IPS-15b (cell line): ENCODE data around the gene ELMO1.

ENCODE experiments used
- H3K27me3 ChIP-seq: one replicate; pipeline ENCODE4 v1.6.1; 2013; ENCODE audit warnings: low read length; ENCODE audit not compliant: control insufficient read depth, insufficient read depth
- H3K36me3 ChIP-seq: one replicate; pipeline ENCODE4 v1.6.1; 2013; ENCODE audit warnings: low read length; ENCODE audit not compliant: control insufficient read depth, insufficient read depth
- H3K4me1 ChIP-seq: one replicate; pipeline ENCODE4 v1.6.1; 2013; ENCODE audit warnings: mild to moderate bottlenecking, low read length; ENCODE audit not compliant: control insufficient read depth, insufficient read depth
- H3K4me3 ChIP-seq: one replicate; pipeline ENCODE4 v1.5.1; 2013; ENCODE audit warnings: low read depth, low read length
- H3K9ac ChIP-seq: one replicate; pipeline ENCODE4 v1.6.1; 2013; ENCODE audit warnings: low read depth, mild to moderate bottlenecking, low read length
- H3K9me3 ChIP-seq: one replicate; pipeline ENCODE4 v1.6.1; 2013; ENCODE audit warnings: mild to moderate bottlenecking, low read length; ENCODE audit not compliant: control insufficient read depth, insufficient read depth

ELMO1 gene

DNA sequence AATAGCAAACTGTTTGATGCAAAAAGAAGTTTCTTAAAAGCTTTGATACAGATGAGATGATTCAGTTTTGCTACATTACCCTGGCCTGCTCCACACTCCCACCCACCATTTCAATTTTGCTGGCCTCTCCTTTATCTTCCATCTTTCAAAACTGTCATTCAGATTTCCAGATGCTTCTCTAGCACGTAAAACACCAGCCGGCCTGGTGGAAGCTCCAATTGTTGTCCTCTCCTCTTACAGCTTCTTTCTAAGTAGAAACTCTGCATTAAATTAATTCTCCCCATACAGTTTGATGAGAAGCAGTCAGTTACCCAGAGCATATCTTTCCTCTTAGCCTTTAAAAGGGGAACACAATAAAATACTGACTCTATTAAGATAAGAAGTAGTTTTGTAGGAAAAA is 34.3 kb upstream of the ELMO1 start:
- no peak overlapping the region for H3K4me3 ChIP-seq
- no peaks in the 10 kb centered on the region for H3K4me1 ChIP-seq
- peaks cover 4% of the 10 kb centered on the region for H3K9me3 ChIP-seq
- no peaks in the 10 kb centered on the region for H3K27me3 ChIP-seq
- H3K9ac ChIP-seq = no peak overlapping the region
- H3K36me3 ChIP-seq = no peaks in the 10 kb centered on the region

DNA sequence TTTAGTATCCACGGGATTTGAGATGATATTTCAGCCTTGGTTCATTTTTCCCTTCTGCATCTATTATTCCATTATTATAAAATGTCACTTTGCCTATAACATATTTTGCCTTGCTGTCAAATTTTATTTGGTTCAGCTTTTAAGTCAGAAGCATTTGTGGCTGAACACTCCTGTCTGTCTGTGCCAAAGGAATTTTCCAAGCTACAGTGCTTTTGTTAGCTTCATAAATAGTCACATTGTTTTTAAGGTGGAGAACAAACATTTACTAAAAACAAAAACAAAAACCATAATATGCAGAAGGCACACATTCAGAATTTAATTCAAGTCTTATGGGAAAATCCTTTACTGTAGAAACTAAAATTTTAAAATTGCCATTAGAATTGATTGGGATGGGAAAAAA is 33.8 kb upstream of the ELMO1 start:
- Histone ChIP-seq H3K27me3 (no peaks in the 10 kb centered on the region), H3K4me1 (no peaks in the 10 kb centered on the region), H3K36me3 (no peaks in the 10 kb centered on the region), H3K4me3 (no peak overlapping the region), H3K9me3 (peaks cover 3% of the 10 kb centered on the region), H3K9ac (no peak overlapping the region)

DNA sequence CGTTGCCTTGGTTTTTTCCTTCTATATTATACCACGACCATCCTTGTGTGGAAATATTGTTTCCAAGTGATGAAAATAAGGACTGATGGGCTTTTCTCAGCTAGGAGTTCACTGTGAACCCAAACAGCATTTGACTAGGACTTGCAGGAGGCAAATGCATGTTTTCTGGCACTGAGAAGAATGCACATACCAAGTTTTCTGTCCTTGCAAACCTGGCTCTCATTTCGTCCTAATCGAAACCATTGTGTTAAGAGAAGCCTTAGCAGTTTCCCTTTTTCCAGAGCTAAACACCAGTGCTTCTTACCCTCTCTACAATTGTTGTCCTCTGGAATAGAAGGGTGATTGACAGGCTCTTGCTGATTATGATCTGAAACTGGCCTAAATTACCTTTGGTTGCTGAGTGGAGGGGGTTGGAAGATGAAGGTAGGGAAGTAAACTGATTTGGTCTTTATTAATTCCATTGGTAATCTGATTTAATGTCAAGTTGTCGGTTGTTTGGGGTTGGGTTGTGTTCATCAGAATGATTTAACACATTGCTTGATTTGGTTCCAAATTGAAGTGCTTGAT is 33.1 kb upstream of the ELMO1 start:
- Histone ChIP-seq H3K4me1 (no peaks in the 10 kb centered on the region), H3K4me3 (no peak overlapping the region), H3K9me3 (no peaks in the 10 kb centered on the region), H3K27me3 (no peaks in the 10 kb centered on the region), H3K9ac (no peak overlapping the region), H3K36me3 (no peaks in the 10 kb centered on the region)

DNA sequence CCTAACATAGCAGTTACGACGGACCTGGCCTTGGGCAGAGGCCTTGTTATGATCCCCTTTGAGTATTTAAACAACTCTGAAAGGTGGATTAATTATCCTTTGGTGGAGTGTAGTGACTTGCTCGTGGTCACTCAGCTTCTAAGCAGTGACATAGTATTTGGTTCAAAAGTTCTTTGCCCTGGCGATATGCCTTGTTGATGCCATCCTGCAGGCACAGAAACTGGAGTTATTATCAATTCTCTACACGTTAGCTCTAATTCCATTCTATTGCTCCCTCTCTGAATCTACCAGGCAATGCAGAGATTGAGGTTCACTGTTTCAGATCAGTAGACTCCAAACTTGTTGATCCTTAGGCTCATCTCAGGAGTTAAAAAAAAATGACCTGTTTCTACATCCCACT is 32.5 kb upstream of the ELMO1 start:
- Histone ChIP-seq H3K4me1 (no peaks in the 10 kb centered on the region), H3K9ac (no peak overlapping the region), H3K4me3 (no peak overlapping the region), H3K27me3 (no peaks in the 10 kb centered on the region), H3K9me3 (no peaks in the 10 kb centered on the region), H3K36me3 (no peaks in the 10 kb centered on the region)

DNA sequence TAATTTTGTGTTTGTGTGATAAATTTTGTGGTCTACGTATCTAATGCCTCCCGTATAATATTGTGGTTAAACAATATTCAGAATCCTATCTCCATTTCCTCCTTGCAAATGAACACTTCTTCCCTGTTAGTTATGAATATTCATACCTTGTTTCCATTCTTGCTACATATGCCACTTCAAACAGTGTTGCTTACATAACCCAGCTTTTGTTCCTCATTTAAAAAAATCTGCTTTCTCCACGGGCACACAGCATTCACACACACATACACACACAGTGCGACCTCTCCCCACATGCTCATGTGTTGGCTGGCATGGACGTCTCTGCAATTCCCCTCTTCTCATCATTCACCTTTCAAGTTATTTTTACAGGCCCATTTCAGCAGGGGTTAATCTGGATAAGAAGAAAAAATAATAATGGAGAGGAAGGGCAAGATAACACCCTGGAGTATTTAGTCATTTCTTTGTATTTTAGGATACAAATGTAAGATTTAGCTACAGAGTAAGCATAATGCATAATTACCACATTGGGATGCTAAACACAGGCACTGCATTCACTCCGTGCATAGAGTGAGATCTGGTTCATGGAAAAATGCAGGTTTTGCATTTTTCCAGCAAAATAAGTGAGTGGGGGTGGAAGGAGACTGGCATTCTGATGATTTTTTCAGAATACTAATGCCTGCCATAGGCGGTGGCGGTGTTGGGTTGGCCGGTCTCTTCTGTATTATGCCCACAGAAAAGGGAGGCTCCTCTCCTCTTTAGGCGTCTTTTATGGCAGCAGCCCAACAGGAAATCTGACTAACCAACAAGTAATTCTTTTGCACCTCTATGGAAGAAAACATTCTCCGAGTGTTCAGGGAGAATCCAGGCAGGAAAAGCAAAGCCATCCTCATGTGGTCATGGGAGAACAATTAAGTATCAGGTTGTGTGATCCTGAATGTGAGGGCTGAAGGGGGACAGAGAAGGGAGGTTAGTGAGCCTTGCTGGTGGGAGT is 31.7 kb upstream of the ELMO1 start:
- Histone ChIP-seq H3K9me3 (no peaks in the 10 kb centered on the region), H3K9ac (no peak overlapping the region), H3K4me1 (no peaks in the 10 kb centered on the region), H3K4me3 (no peak overlapping the region), H3K27me3 (no peaks in the 10 kb centered on the region), H3K36me3 (no peaks in the 10 kb centered on the region)

DNA sequence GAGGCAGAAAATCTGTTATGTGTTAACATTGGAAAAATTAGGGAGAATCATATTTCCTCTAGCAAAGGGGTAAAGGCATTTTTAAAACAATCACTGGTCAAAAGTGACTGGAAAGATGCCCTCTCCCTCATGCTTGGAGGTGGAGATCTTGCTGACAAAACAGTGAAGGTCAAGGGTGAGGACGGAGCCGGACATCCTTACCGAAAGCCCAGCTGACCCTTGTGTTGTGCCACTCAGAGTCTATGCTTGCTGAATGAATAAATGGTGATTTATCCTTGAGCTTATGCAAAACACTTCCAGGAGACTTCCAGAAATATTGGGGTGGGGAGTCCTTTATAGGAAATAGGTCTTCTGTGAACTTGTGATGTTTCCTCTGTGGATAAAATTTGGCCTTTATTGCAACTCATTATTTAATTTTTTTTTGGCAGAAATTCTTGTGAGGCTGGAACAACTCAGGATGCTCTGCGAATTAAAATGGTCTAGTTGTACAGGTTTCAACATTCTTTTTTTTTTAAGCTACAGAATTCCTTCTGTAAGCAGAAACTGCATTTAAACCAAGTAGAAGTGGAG is 28.3 kb upstream of the ELMO1 start:
- H3K27me3 ChIP-seq = no peaks in the 10 kb centered on the region
- no peaks in the 10 kb centered on the region for H3K36me3 ChIP-seq
- no peak overlapping the region for H3K4me3 ChIP-seq
- no peaks in the 10 kb centered on the region for H3K9me3 ChIP-seq
- no peak overlapping the region for H3K9ac ChIP-seq
- H3K4me1 ChIP-seq = no peaks in the 10 kb centered on the region

DNA sequence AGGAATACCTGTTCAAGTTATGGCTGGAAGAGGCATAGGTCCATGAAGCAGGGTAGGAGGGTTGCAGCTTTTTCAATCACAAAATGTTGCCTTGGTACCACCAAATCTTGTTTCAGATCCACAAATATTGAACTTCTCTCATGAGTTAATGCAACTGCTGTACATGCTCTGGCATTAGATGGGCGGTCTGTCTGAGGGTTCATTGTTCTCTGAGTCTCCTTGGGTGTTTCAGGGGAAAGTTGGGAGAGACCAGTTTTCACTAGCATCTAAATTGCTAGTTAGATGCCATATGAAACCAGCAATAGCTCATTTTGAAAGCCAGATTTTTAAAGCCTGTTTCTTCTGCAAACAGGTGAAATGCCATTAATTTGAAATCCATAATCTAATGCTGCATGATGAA is 27.8 kb upstream of the ELMO1 start:
- Histone ChIP-seq H3K27me3 (no peaks in the 10 kb centered on the region), H3K36me3 (no peaks in the 10 kb centered on the region), H3K4me1 (no peaks in the 10 kb centered on the region), H3K9me3 (no peaks in the 10 kb centered on the region), H3K9ac (no peak overlapping the region), H3K4me3 (no peak overlapping the region)

DNA sequence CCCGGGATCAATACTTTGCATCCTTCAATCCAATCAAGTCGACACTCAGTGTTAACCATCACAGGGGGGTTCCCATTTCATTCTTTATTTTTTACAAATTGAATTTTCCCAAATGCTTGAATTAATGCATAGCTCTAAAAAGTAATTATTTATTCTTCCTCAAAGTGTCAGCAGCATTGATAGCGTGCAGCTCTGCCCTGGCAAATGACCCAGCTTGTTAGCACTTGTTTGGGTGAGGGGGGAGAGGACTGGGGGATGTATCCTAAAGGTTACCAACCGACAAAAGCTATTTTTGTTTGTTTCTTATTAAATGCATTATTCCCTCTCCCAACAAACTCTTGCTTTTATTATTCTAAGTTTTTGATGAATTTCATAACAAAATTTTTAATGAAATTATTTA is 27.0 kb upstream of the ELMO1 start:
- Histone ChIP-seq H3K4me3 (no peak overlapping the region), H3K36me3 (no peaks in the 10 kb centered on the region), H3K4me1 (no peaks in the 10 kb centered on the region), H3K27me3 (no peaks in the 10 kb centered on the region), H3K9me3 (no peaks in the 10 kb centered on the region), H3K9ac (no peak overlapping the region)

DNA sequence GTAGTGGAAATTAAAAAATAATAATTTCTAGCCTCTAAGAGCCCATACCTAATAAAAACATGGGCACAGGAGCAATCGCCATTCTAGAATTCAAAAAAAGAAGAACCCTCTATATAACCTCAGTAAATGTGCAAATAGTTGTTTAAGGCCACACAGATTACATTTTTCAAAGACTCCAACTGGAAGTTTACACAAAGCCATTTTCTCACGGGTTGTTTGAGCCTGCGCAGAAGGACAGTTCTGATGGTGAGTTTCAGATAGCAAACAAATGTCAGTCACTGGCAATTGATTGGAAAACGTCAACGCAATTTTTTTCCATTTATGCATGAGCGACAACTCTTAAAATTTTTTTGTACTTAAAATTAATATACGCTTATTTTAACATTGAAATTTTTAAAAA is 23.0 kb upstream of the ELMO1 start:
- Histone ChIP-seq H3K4me1 (no peaks in the 10 kb centered on the region), H3K27me3 (no peaks in the 10 kb centered on the region), H3K9ac (no peak overlapping the region), H3K36me3 (no peaks in the 10 kb centered on the region), H3K9me3 (no peaks in the 10 kb centered on the region), H3K4me3 (no peak overlapping the region)

DNA sequence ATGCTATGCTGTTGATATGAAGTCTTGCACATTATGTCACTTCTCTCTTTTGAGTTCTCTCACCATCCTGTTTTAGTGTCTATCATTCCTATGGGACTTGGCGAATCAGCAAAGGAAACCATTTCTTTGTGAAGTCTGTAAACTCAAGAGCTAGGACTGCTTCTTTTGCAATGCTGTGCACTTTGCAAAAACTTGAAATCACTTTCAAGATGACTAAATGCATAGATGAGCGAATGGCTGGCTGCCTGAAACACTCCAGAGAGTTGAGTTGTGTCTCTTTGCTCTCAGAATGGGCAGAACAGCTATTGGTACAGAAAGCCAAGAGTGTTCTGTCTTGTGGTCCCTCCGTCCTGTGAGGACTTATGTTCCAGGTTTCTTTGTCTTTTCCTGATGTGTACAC is 18.3 kb upstream of the ELMO1 start:
- Histone ChIP-seq H3K4me3 (no peak overlapping the region), H3K36me3 (no peaks in the 10 kb centered on the region), H3K27me3 (no peaks in the 10 kb centered on the region)

DNA sequence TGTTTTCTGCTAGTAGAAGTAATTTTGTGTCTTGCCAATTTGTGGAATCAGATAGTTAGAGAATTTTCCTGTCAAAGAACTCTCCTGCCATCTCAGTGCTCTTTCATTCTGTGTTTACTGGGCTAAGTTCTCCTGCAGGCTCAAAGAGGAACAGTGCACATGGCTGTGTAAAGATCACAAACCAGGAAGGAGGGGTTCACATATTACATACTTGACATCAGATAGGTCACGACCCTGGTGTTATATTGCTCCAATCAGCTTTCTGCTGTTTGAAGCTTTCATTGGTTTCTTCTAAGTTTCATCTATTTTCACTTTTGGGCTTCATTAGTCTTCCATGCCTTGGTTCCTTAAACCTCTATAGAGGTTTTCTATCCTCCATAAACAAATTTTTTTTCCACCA is 13.5 kb upstream of the ELMO1 start:
- Histone ChIP-seq H3K9ac (no peak overlapping the region), H3K36me3 (no peaks in the 10 kb centered on the region), H3K9me3 (no peaks in the 10 kb centered on the region), H3K4me3 (no peak overlapping the region), H3K27me3 (no peaks in the 10 kb centered on the region), H3K4me1 (no peaks in the 10 kb centered on the region)

More for the DNA sequence above, 18.3 kb upstream of the ELMO1 start:
- no peaks in the 10 kb centered on the region for H3K4me1 ChIP-seq
- no peaks in the 10 kb centered on the region for H3K9me3 ChIP-seq
- H3K9ac ChIP-seq = no peak overlapping the region

DNA sequence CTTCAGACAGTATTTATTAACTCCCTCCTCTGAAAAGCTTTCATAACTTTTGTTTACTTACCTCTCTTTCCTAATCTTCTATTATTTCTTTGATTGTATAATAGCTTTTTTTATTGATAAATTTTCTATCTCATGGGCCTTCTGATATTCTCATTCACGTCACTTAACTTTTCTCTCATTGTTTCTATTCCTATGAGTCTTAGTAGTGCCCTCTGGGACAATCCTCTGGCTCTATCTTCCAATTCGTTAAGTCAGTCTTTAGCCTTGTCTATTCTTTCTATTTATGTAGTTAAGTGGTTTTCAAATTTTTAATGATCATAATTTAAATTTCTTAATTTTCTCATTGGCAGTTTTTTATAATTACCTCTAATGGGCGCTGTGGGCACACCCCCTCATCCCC is 6.4 kb upstream of the ELMO1 start:
- Histone ChIP-seq H3K27me3 (peaks cover 13% of the 10 kb centered on the region), H3K4me1 (no peaks in the 10 kb centered on the region), H3K4me3 (no peak overlapping the region), H3K36me3 (no peaks in the 10 kb centered on the region), H3K9ac (no peak overlapping the region), H3K9me3 (no peaks in the 10 kb centered on the region)
